Epithelial cell of alveolus of lung (primary cell): ENCODE results near the gene F13A1. TPM values are rescaled to one million over a fixed set of nuclear protein-coding genes. Genes with fewer than 3 reads are reported as not detected.

ENCODE experiments used
- total RNA-seq: library from RNA; depleted of rRNA; stranded (reverse); fragments of >200 nt; gene quantifications from 2 replicates; pipeline ENCODE4 v1.2.1, GENCODE V29; 2015

The F13A1 gene
- 0.32 TPM in 1 of 2 replicates, not detected in the other for total RNA-seq

DNA sequence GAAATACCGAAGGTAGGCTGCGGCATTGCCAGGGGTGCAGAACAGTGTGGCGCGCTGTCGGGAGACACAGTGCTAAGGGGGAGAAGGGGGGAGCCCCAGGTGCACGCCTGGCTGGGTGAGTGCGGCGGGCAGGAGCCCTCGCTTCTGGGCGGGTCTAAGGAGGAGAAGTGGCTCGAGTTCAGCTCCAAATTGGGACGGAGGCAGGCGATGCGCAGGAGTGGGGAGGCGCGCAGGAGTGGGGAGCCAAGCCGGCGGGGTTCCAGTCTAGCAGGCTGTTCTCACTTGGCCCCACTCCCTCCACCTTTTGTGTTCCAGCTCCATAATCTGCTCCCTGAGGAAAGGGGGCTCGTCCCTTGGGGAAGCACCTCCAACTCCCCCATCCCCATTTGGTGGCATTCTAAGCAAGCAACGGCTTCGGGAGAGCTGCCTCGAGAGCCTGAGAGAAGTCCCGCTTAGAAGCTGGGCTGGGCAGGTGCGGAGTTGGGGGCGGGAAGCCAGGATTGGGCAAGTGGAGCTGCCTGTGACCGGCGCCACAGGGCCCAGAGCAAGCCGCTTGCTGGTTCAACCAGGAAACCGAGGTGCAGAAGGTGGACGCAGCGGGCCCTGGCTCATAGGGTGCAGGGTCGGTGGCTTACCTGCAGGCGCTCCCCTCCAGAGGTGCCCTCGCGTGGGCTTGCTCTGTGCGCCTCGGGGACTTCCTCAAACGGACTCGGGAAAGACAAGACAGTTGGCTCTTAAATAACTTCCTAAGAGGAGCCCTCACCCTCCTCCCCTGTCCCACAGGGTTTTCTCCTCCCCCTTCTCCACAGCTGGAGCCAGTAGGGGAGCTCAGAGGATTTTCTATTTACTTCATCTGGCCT is at the start of gene F13A1:
Gene F13A1, minus strand, starts transcription at position 711 of the 860 bp plus-strand sequence. CDS start 1,998 bp downstream, outside the sequence.

